Left kidney (tissue), 2 donors: ENCODE data around the gene ADGRG6. TPM values are rescaled to one million over a fixed set of nuclear protein-coding genes. Genes with fewer than 3 reads are reported as not detected.

ENCODE experiments used
- DNase-seq: peaks from one replicate; pipeline ENCODE4 v3.0.0-alpha.2; 2013
- polyA plus RNA-seq: library from polyadenylated mRNA; unstranded; fragments of 120-200 nt; gene quantifications from one replicate; pipeline ENCODE4 v1.2.1, GENCODE V29; 2013; ENCODE audit not compliant: insufficient read length

Gene ADGRG6
- polyA plus RNA-seq, 1 donor = 35.6 TPM

DNA sequence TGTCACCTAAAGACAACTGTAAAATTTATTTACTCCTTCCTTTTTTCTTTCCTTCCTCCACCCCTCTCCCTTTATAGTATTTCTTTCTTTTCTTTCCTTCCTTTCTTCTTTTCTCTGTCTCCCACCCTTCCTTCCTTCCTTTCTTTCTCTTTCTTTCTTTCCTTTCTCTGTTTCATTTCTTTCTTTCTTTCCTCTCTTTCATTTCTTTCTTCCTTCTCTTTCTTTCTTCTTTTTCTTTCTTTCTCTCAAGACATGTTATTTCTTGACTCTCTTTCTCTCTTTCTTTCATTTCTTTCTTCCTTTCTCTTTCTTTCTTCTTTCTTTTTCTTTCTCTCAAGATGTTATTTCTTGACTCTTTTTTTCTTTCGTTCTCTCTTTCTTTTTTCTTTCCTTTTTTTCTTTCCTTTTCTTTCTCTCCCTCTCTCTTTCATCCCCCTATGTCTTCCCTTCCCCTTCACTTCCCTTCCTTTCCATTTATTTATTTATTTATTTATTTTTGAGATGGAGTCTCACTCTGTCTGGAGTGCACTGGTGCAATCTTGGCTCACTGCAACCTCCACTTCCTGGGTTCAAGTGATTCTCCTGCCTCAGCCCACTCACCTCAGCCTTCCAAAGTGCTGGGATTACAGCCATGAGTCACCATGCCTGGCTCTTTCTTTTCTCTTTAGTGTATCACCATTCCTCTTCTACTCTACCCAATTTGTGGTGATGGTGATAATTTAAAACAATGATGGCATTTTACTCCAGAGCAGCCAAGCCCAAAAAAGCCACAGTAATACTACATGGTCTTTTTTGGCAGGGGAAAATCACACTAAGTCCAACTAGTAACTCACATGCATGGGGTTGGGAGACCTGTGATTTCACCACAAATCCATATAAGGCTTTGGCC is 188.2 kb downstream of the ADGRG6 start:
- no peak for DNase-seq

Other genes starting within 250 kb of the ADGRG6 start
- gene GJE1, start 169.1 kb upstream of the ADGRG6 start, polyA plus RNA-seq = not detected
- gene NMBR, start 154.9 kb upstream of the ADGRG6 start, polyA plus RNA-seq = 0.25 TPM
- gene VTA1, start 154.7 kb upstream of the ADGRG6 start, polyA plus RNA-seq = 76.8 TPM